BJ (cell line): Measurements from ENCODE around the gene PPP1R16B. TPM values are rescaled to one million over a fixed set of nuclear protein-coding genes. Genes with fewer than 3 reads are reported as not detected.

ENCODE experiments used
- CTCF ChIA-PET: fragments of 350-600 bp; formaldehyde crosslinking; extraction: SDS; loops from one replicate; lab custom pipeline; 2021; ENCODE audit warnings: antibody characterized with exemption, inconsistent platforms; lab: Yijun Ruan, JAX
- POLR2A ChIA-PET: fragments of 300-600 bp; sonication (Branson Sonifier 250); formaldehyde crosslinking; extraction: SDS; loops from one replicate; lab custom pipeline; 2021; ENCODE audit warnings: antibody characterized with exemption; lab: Charles Lee
- DNase-seq: peaks from one replicate; pipeline ENCODE4 v3.0.0-alpha.2; 2011; ENCODE audit warnings: low read depth
- H3K27me3 ChIP-seq: 2 replicates; pipeline ENCODE4 v1.6.0; 2011; ENCODE audit warnings: low read length; ENCODE audit not compliant: control insufficient read depth, insufficient read depth
- H3K36me3 ChIP-seq: 2 replicates; pipeline ENCODE4 v1.5.1; 2011; ENCODE audit warnings: low read length; ENCODE audit not compliant: control insufficient read depth, insufficient read depth
- H3K4me3 ChIP-seq: 2 replicates; pipeline ENCODE4 v1.5.1; 2011; ENCODE audit warnings: low read depth, mild to moderate bottlenecking, control low read depth, low read length
- CTCF ChIP-seq: IDR thresholded peaks from 2 replicates; pipeline ENCODE4 v1.5.1; 2011; ENCODE audit warnings: low read depth, mild to moderate bottlenecking, control low read depth, inconsistent platforms, low read length, moderate library complexity; ENCODE audit not compliant: insufficient read depth
- polyA plus RNA-seq: library from polyadenylated mRNA; depleted of rRNA; stranded (reverse); fragments of >200 nt; gene quantifications from 2 replicates; pipeline ENCODE4 v1.2.3, GENCODE V29; 2011

The PPP1R16B gene
- polyA plus RNA-seq, 1 experiment: not detected

GRCh38 chr20:38782275-38782674, 23.2 kb upstream of the PPP1R16B start:
- Histone ChIP-seq H3K4me3 (no peak overlapping the region), H3K36me3 (no peaks in the 10 kb centered on the region), H3K27me3 (no peaks in the 10 kb centered on the region)
- no peak for TF ChIP-seq CTCF
- CTCF ChIA-PET: no interaction called here
- POLR2A ChIA-PET: no interaction called here
- DNase-seq: no peak

GRCh38 chr20:38787870-38788269, 17.6 kb upstream of the PPP1R16B start:
- Histone ChIP-seq H3K4me3 (no peak overlapping the region), H3K27me3 (no peaks in the 10 kb centered on the region; the same call in 1 of the 2 replicates), H3K36me3 (no peaks in the 10 kb centered on the region)
- ChIA-PET POLR2A (no interaction called here), CTCF (interaction anchor here (0.6 to 1.0 kb wide), 3 partner anchors 9 to 12 kb away, joined by 3 read pairs; no protein-coding TSS in a partner anchor)
- no peak for DNase-seq
- TF ChIP-seq CTCF: no peak

GRCh38 chr20:38789503-38790199, 15.8 kb upstream of the PPP1R16B start:
- Histone ChIP-seq H3K27me3 (no peaks in the 10 kb centered on the region; the same call in none of the 2 replicates), H3K4me3 (no peak overlapping the region), H3K36me3 (no peaks in the 10 kb centered on the region)
- peak; percentile 3 for DNase-seq
- ChIA-PET CTCF (interaction anchor here (0.6 to 2.9 kb wide), 13 partner anchors 10 to 290 kb away, joined by 3 to 27 read pairs (median 4); no protein-coding TSS in a partner anchor), POLR2A (no interaction called here)
- TF ChIP-seq CTCF: no peak

- H3K4me3 ChIP-seq: no peak overlapping the region
- CTCF ChIA-PET: interaction anchor here (0.6 to 2.9 kb wide), 14 partner anchors 9 to 291 kb away, joined by 3 to 27 read pairs (median 3); no protein-coding TSS in a partner anchor
- H3K36me3 ChIP-seq: no peaks in the 10 kb centered on the region
- POLR2A ChIA-PET: no interaction called here
- no peaks in the 10 kb centered on the region; the same call in none of the 2 replicates for H3K27me3 ChIP-seq
- no peak for DNase-seq
- peak; percentile 66 for TF ChIP-seq CTCF
Observed at GRCh38 chr20:38790200-38791053, 15.1 kb upstream of the PPP1R16B start.

GRCh38 chr20:38791291-38791690, 14.2 kb upstream of the PPP1R16B start:
- ChIA-PET CTCF (interaction anchor here (0.7 to 2.9 kb wide), 5 partner anchors 12 to 148 kb away, joined by 3 to 27 read pairs (median 10); no protein-coding TSS in a partner anchor), POLR2A (no interaction called here)
- TF ChIP-seq CTCF: no peak
- H3K36me3 ChIP-seq: no peaks in the 10 kb centered on the region
- no peak for DNase-seq
- H3K27me3 ChIP-seq: no peaks in the 10 kb centered on the region; the same call in none of the 2 replicates
- H3K4me3 ChIP-seq: no peak overlapping the region
